Upper lobe of right lung (tissue), 1 donor: ENCODE measurements around the gene ATF7. TPM values are rescaled to one million over a fixed set of nuclear protein-coding genes. Genes with fewer than 3 reads are reported as not detected.

Experiments
- ATAC-seq: fragments of 200-7000 bp; cut with Tn5 transposase; one replicate; pipeline ENCODE4 v1.9.1; 2020; ENCODE audit warnings: mild to moderate bottlenecking, moderate library complexity
- DNase-seq: peaks from one replicate; pipeline ENCODE4 v3.0.0-alpha.2; 2020
- H3K27ac ChIP-seq: fragments of 200-600 bp; one replicate; pipeline ENCODE4 v1.8.0; 2022
- H3K27me3 ChIP-seq: fragments of 200-600 bp; one replicate; pipeline ENCODE4 v1.8.0; 2022; ENCODE audit warnings: mild to moderate bottlenecking
- H3K36me3 ChIP-seq: fragments of 200-600 bp; one replicate; pipeline ENCODE4 v1.8.0; 2022
- H3K4me1 ChIP-seq: fragments of 200-600 bp; one replicate; pipeline ENCODE4 v1.8.0; 2022
- H3K4me3 ChIP-seq: fragments of 200-600 bp; one replicate; pipeline ENCODE4 v1.8.0; 2022; ENCODE audit warnings: mild to moderate bottlenecking
- H3K9me3 ChIP-seq: fragments of 200-600 bp; one replicate; pipeline ENCODE4 v1.8.0; 2022
- intact Hi-C: fragments of 100-400 bp; cut with DNase I; formaldehyde crosslinking; loops from one replicate; pipeline ENCODE4 v1.11.0; 2022
- total RNA-seq: library from RNA; stranded (reverse); fragmentation: NEBNext Ultra II Directional; extraction: Animal tissue kit (Norgen Biotek cat#: 25700); gene quantifications from one replicate; pipeline ENCODE4 v1.2.1, GENCODE V29; 2021
- TF ChIP-seq, protein P1 (sequence below): fragments of 200-600 bp; IDR thresholded peaks from one replicate; pipeline ENCODE4 v1.8.0; 2022; ENCODE audit warnings: antibody characterized with exemption
- donor health status: DM: no; HTN: yes; CAD: no; lungs with severe emphysema.

The ATF7 gene
- total RNA-seq, 1 donor from 2014 or later = 54.0 TPM

DNA sequence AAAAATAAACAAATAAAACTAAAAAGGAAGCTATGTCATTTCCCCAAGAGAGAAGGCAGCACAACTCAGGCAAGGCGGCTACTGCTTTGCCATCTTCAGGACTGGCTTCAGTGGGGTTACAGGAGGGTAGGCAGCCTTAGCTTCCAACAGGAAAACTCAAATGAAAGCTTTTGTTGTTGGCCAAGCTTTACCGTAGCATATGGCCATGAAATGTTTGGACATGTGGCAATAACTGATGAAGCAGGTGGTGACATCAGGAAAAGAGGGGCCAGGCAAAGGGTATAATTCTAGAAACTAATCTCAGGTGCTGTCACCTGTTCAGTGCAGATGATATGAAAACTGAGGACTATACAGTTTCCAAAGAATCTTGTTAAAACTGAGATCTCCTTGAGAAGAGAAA is 96.1 kb downstream of the ATF7 start:
- H3K4me1 ChIP-seq = no peaks in the 10 kb centered on the region
- H3K4me3 ChIP-seq = no peak overlapping the region
- no peak for ATAC-seq
- H3K36me3 ChIP-seq = peaks cover 93% of the 10 kb centered on the region
- TF ChIP-seq, protein P1, sequence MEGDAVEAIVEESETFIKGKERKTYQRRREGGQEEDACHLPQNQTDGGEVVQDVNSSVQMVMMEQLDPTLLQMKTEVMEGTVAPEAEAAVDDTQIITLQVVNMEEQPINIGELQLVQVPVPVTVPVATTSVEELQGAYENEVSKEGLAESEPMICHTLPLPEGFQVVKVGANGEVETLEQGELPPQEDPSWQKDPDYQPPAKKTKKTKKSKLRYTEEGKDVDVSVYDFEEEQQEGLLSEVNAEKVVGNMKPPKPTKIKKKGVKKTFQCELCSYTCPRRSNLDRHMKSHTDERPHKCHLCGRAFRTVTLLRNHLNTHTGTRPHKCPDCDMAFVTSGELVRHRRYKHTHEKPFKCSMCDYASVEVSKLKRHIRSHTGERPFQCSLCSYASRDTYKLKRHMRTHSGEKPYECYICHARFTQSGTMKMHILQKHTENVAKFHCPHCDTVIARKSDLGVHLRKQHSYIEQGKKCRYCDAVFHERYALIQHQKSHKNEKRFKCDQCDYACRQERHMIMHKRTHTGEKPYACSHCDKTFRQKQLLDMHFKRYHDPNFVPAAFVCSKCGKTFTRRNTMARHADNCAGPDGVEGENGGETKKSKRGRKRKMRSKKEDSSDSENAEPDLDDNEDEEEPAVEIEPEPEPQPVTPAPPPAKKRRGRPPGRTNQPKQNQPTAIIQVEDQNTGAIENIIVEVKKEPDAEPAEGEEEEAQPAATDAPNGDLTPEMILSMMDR = no peak
- no peaks in the 10 kb centered on the region for H3K9me3 ChIP-seq
- no peak overlapping the region for H3K27ac ChIP-seq
- DNase-seq = no peak
- H3K27me3 ChIP-seq = no peaks in the 10 kb centered on the region
- intact Hi-C loops = no loop called here

- no peak overlapping the region for H3K4me3 ChIP-seq
- H3K27me3 ChIP-seq = no peaks in the 10 kb centered on the region
- ATAC-seq = no peak
- intact Hi-C loops = no loop called here
- DNase-seq = no peak
- H3K36me3 ChIP-seq = peaks cover 94% of the 10 kb centered on the region
- H3K9me3 ChIP-seq = no peaks in the 10 kb centered on the region
- H3K4me1 ChIP-seq = no peaks in the 10 kb centered on the region
- TF ChIP-seq, protein P1 = no peak
- no peak overlapping the region for H3K27ac ChIP-seq
Measured at GRCh38 chr12:53524476-53524875, 101.7 kb downstream of the ATF7 start.

DNA sequence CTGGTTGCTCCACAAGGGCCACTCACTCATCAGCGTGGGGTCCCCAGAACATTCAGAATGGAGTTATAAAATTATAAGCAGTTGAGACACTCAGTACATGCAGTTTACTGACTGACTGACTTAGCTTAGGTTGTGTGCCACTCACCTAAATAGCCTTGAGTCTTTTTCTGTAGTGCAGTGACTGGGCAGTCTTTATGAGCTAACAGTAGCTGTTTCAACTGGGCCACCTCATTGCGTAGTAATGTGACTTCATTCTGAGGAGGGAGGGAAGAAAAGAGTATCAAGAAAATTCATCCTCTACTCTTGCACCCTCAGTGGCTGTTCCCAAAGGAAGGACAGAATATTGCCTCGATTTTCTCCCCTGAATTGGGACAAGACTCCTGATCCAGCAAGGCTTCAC is 103.1 kb downstream of the ATF7 start:
- Histone ChIP-seq H3K4me1 (no peaks in the 10 kb centered on the region), H3K27me3 (no peaks in the 10 kb centered on the region), H3K27ac (no peak overlapping the region), H3K36me3 (peaks cover 94% of the 10 kb centered on the region), H3K9me3 (no peaks in the 10 kb centered on the region), H3K4me3 (no peak overlapping the region)
- no peak for DNase-seq
- TF ChIP-seq, protein P1 = no peak
- intact Hi-C loops = no loop called here
- ATAC-seq = no peak

DNA sequence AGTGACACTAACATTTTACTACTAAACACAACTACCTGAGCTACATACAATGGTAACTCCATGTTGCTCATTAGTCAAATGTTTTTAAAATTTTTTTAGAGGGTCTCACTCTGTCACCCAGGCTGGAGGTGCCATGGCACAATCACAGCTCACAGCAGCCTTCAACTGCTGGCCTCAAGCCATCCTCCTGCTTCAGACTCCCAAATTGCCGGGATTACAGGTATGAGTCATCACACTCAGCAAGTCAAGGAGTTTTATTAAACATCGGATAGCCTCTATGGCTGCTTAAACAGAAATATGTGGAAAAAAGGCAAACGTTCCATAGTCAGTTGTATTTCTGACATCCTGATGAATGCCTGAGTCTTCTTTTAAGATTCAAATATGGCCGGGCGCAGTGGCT is 107.8 kb downstream of the ATF7 start:
- H3K4me3 ChIP-seq = no peak overlapping the region
- TF ChIP-seq, protein P1 = no peak
- DNase-seq = no peak
- no peaks in the 10 kb centered on the region for H3K27me3 ChIP-seq
- no peaks in the 10 kb centered on the region for H3K9me3 ChIP-seq
- intact Hi-C loops = no loop called here
- no peak overlapping the region for H3K27ac ChIP-seq
- no peak for ATAC-seq
- peaks cover 100% of the 10 kb centered on the region for H3K36me3 ChIP-seq
- peaks cover 4% of the 10 kb centered on the region for H3K4me1 ChIP-seq

- TF ChIP-seq, protein P1 = no peak
- H3K27ac ChIP-seq = no peak overlapping the region
- no peak for ATAC-seq
- intact Hi-C loops = no loop called here
- H3K4me1 ChIP-seq = peaks cover 7% of the 10 kb centered on the region
- H3K4me3 ChIP-seq = no peak overlapping the region
- peaks cover 99% of the 10 kb centered on the region for H3K36me3 ChIP-seq
- peak; percentile 53 for DNase-seq
- no peaks in the 10 kb centered on the region for H3K9me3 ChIP-seq
- no peaks in the 10 kb centered on the region for H3K27me3 ChIP-seq
Measured at GRCh38 chr12:53516758-53517455, 109.3 kb downstream of the ATF7 start.

GRCh38 chr12:53515291-53515680 is 110.9 kb downstream of the ATF7 start:
- H3K36me3 ChIP-seq = peaks cover 96% of the 10 kb centered on the region

More at GRCh38 chr12:53515291-53515680, 110.9 kb downstream of the ATF7 start:
- Histone ChIP-seq H3K27me3 (no peaks in the 10 kb centered on the region), H3K27ac (peak overlapping the region; percentile 6), H3K4me3 (peak overlapping the region; percentile 39), H3K4me1 (peaks cover 7% of the 10 kb centered on the region), H3K9me3 (no peaks in the 10 kb centered on the region)
- intact Hi-C loops = no loop called here
- TF ChIP-seq, protein P1 = no peak
- ATAC-seq = no peak
- DNase-seq = no peak
